T-cell (primary cell): ENCODE measurements around the gene SLFN11. TPM values are rescaled to one million over a fixed set of nuclear protein-coding genes. Genes with fewer than 3 reads are reported as not detected.
"Not testable (repeated sequence)": the region's sequence is repeated elsewhere in the genome, so short reads cannot be mapped to it uniquely, and the experiment has no call there.

Experiments
- ATAC-seq, 4 experiments: fragments of 200-7000 bp in 3 of 4; fragments of 150-1000 bp in 1 of 4; cut with Tn5 transposase; replicated peaks in 1 of 4; 1 replicate in 3 of 4; 2 replicates in 1 of 4; pipeline ENCODE4 v1.10.0; 2021; ENCODE audit warnings: moderate library complexity in 3 of 4, mild to moderate bottlenecking in 2 of 4, moderate number of reproducible peaks in 1 of 4
- CTCF ChIA-PET, 2 donors: fragments of 300-600 bp; sonication (Branson Sonifier 250); formaldehyde crosslinking; loops; one replicate each; lab custom pipeline; 2022; ENCODE audit warnings: antibody characterized with exemption in 2 of 2; lab: Charles Lee
- POLR2A ChIA-PET, 2 donors: fragments of 300-600 bp; sonication (Branson Sonifier 250); formaldehyde crosslinking; loops; one replicate each; lab custom pipeline; 2022; ENCODE audit warnings: antibody characterized with exemption in 2 of 2; lab: Charles Lee
- DNase-seq, 35 experiments: peaks; one replicate each; pipeline versions ENCODE4 v3.0.0 to v3.0.0-alpha.2; 2013 to 2023
- H3K27ac ChIP-seq: one replicate; pipeline ENCODE4 v1.5.1; 2013; ENCODE audit warnings: low read length
- H3K27me3 ChIP-seq, 2 experiments: replicated peaks in 1 of 2; 1 replicate in 1 of 2; 2 replicates in 1 of 2; pipeline versions ENCODE4 v1.6.1 to v1.7.0; 2013; ENCODE audit warnings: low read length in 1 of 2, mixed read lengths in 1 of 2; ENCODE audit not compliant: control insufficient read depth in 2 of 2, insufficient read depth in 2 of 2; ENCODE audit errors: extremely low read depth in 1 of 2
- H3K36me3 ChIP-seq, 2 donors: 1 replicate in 1 of 2; 2 replicates in 1 of 2; pipeline versions ENCODE4 v1.6.1 to v1.7.0; 2013; ENCODE audit warnings: low read length in 1 of 2; ENCODE audit not compliant: control insufficient read depth in 2 of 2, insufficient read depth in 1 of 2; ENCODE audit errors: extremely low read depth in 1 of 2
- H3K4me1 ChIP-seq, 2 experiments: 1 replicate in 1 of 2; 2 replicates in 1 of 2; pipeline versions ENCODE4 v1.6.1 to v1.7.0; 2013; ENCODE audit warnings: low read length in 2 of 2, mixed read lengths in 1 of 2; ENCODE audit not compliant: insufficient read depth in 2 of 2, control insufficient read depth in 1 of 2; ENCODE audit errors: extremely low read depth in 1 of 2
- H3K4me3 ChIP-seq, 2 donors: 1 replicate in 1 of 2; 2 replicates in 1 of 2; pipeline versions ENCODE4 v1.5.1 to v1.7.0; 2013; ENCODE audit warnings: mild to moderate bottlenecking in 2 of 2, low read length in 1 of 2, moderate library complexity in 1 of 2; ENCODE audit not compliant: control insufficient read depth in 1 of 2; ENCODE audit errors: extremely low read depth in 1 of 2
- H3K9me3 ChIP-seq: 2 replicates; pipeline ENCODE4 v1.7.0; 2013
- H3K27ac Mint-ChIP-seq, 2 donors: one replicate each; pipeline ENCODE4 v1.8.0; 2020 to 2021; ENCODE audit warnings: mild to moderate bottlenecking in 2 of 2, mixed read lengths in 2 of 2
- H3K27me3 Mint-ChIP-seq, 2 donors: one replicate each; pipeline ENCODE4 v1.8.0; 2021 to 2022; ENCODE audit warnings: mixed read lengths in 2 of 2
- H3K36me3 Mint-ChIP-seq: one replicate; pipeline ENCODE4 v1.8.0; 2021; ENCODE audit warnings: mixed read lengths
- H3K4me1 Mint-ChIP-seq, 3 donors: one replicate each; pipeline ENCODE4 v1.8.0; 2020 to 2022; ENCODE audit warnings: mixed read lengths in 3 of 3, mild to moderate bottlenecking in 1 of 3
- H3K4me3 Mint-ChIP-seq, 3 donors: one replicate each; pipeline ENCODE4 v1.8.0; 2020 to 2022; ENCODE audit warnings: mild to moderate bottlenecking in 3 of 3, mixed read lengths in 3 of 3, moderate library complexity in 3 of 3
- H3K9me3 Mint-ChIP-seq, 3 donors: one replicate each; pipeline ENCODE4 v1.8.0; 2020 to 2022; ENCODE audit warnings: mixed read lengths in 3 of 3
- WGBS: methylation state at CpG from one replicate; pipeline ENCODE4 v1.1.5; 2013; ENCODE audit warnings: missing lambda C conversion rate; ENCODE audit not compliant: insufficient coverage; 5-methylcytosine and 5-hydroxymethylcytosine counted together
- total RNA-seq, 35 experiments: library from RNA in 6 of 35; stranded (reverse) in 6 of 35; fragments of 120-200 nt in 1 of 35; gene quantifications; one replicate each; pipeline versions ENCODE4 v1.2.1 to v1.2.4 and lab custom pipeline; 2013 to 2026

SLFN11 gene
- total RNA-seq (10 to 100 TPM; 22.2 to 43.2 (median 31.0) TPM), total RNA-seq (lab: John Stamatoyannopoulos, UW) (33.3 to 97.2 (median 52.9) reads per million in 29 experiments)
- 40.2 TPM for total RNA-seq (2013)

- WGBS: under 1% methylated on average over 19 of the region's 22 CpGs
- no peaks in the 10 kb centered on the region for H3K9me3 ChIP-seq
- CTCF ChIA-PET: interaction anchor here in 1 of 2 donors (0.6 to 1.9 kb wide), 5 partner anchors 61 to 253 kb away, joined by 3 to 8 read pairs (median 4); no protein-coding TSS in a partner anchor
These were observed at the start of gene SLFN11 for GRCh38 chr17:35373534-35373983. Gene SLFN11, minus strand, starts transcription at chr17:35373621. Its CDS starts 9,814 bp downstream, at chr17:35363807.

GRCh38 chr17:35421069-35421468, 47.6 kb upstream of the SLFN11 start:
- H3K9me3 Mint-ChIP-seq, H3K27ac Mint-ChIP-seq, H3K4me1 ChIP-seq, H3K9me3 ChIP-seq, H3K27ac ChIP-seq, H3K4me3 Mint-ChIP-seq, H3K4me1 Mint-ChIP-seq, H3K36me3 ChIP-seq, POLR2A ChIA-PET, H3K4me3 ChIP-seq, H3K27me3 Mint-ChIP-seq, DNase-seq, ATAC-seq, H3K27me3 ChIP-seq: not testable (repeated sequence)
- CTCF ChIA-PET: interaction anchor here in 1 of 2 donors (0.7 kb wide), 1 partner anchor 204 kb away, joined by 7 read pairs; no protein-coding TSS in a partner anchor
- WGBS: no CpG with 5 or more reads among the region's 9 CpGs
- H3K36me3 Mint-ChIP-seq: peaks cover 32% of the 10 kb centered on the region

More at GRCh38 chr17:35373534-35373983, at the start of gene SLFN11:
- H3K36me3 Mint-ChIP-seq: peaks cover 15% of the 10 kb centered on the region
- H3K4me1 ChIP-seq: peaks cover 11 to 14% of the 10 kb centered on the region in 2 experiments
- peak within 1 kb of the TSS; percentile 94 for H3K27ac ChIP-seq
- peak within 1 kb of the TSS; percentile 64 to 83 for H3K4me3 ChIP-seq
- peaks cover 4 to 16% (median 11%) of the 10 kb centered on the region in 3 donors for H3K9me3 Mint-ChIP-seq
- peak; percentile 50 to 91 (median 79) for DNase-seq
- no peaks in the 10 kb centered on the region for H3K27me3 Mint-ChIP-seq
- peak within 1 kb of the TSS; percentile 93 to 97 (median 95) for H3K4me3 Mint-ChIP-seq
- POLR2A ChIA-PET: interaction anchor here in 1 of 2 donors (0.6 to 1.4 kb wide), 7 partner anchors 60 to 390 kb away, joined by 3 to 6 read pairs (median 5); no protein-coding TSS in a partner anchor
- peaks cover 46 to 62% (median 54%) of the 10 kb centered on the region in 3 donors for H3K4me1 Mint-ChIP-seq
- peak; percentile 84 to 93 (median 88) for ATAC-seq
- peaks cover 0 to 7% of the 10 kb centered on the region in 2 donors for H3K36me3 ChIP-seq
- peak within 1 kb of the TSS; percentile 96 to 98 for H3K27ac Mint-ChIP-seq
- H3K27me3 ChIP-seq: no peaks in the 10 kb centered on the region

GRCh38 chr17:35416659-35417058, 43.2 kb upstream of the SLFN11 start:
- peaks cover 3 to 9% of the 10 kb centered on the region in 2 donors for H3K36me3 ChIP-seq
- WGBS: 100% methylated on average over 1 of the region's 2 CpGs
- H3K4me1 Mint-ChIP-seq: peaks cover 0 to 6% (median 2%) of the 10 kb centered on the region in 3 donors
- ATAC-seq (no peak), DNase-seq (no peak)
- H3K27ac Mint-ChIP-seq: no peak overlapping the region
- no peak overlapping the region for H3K4me3 ChIP-seq
- ChIA-PET POLR2A (no interaction called here), CTCF (no interaction called here)
- peaks cover 53% of the 10 kb centered on the region for H3K36me3 Mint-ChIP-seq
- H3K27me3 ChIP-seq: no peaks in the 10 kb centered on the region
- H3K9me3 Mint-ChIP-seq: peaks cover 0 to 11% (median 3%) of the 10 kb centered on the region in 3 donors
- H3K27me3 Mint-ChIP-seq: no peaks in the 10 kb centered on the region
- H3K4me1 ChIP-seq: no peaks in the 10 kb centered on the region
- H3K27ac ChIP-seq: no peak overlapping the region
- H3K4me3 Mint-ChIP-seq: no peak overlapping the region
- no peaks in the 10 kb centered on the region for H3K9me3 ChIP-seq

- not testable (repeated sequence) for H3K27me3 Mint-ChIP-seq, H3K4me1 Mint-ChIP-seq
- H3K36me3 Mint-ChIP-seq: peaks cover 65% of the 10 kb centered on the region
These were observed 41.3 kb upstream of the SLFN11 start for GRCh38 chr17:35414707-35415106.

DNA sequence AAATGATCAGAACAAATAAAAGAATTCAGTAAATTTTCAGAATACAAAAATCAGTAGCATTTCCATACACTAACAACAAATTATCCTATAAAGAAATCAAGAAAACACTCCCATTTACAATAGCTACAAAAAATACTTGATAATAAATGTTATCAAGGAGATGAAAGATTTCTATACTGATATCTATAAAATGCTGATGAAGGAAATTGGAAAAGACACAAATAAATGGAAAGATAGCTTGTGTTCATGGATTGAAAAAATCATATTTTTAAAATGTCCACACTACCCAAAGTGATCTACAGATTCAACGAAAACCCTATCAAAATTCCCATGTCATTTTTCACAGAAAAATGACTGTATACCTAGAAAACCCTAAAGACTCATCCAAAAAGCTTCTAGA, 40.8 kb upstream of the SLFN11 start:
- Mint-ChIP-seq H3K4me1 (peaks cover 0 to 6% (median 2%) of the 10 kb centered on the region in 3 donors), H3K27me3 (no peaks in the 10 kb centered on the region), H3K36me3 (peaks cover 65% of the 10 kb centered on the region), H3K4me3 (no peak overlapping the region), H3K9me3 (peaks cover 0 to 11% (median 3%) of the 10 kb centered on the region in 3 donors), H3K27ac (no peak overlapping the region)
- Histone ChIP-seq H3K4me1 (no peaks in the 10 kb centered on the region), H3K36me3 (peaks cover 0 to 16% of the 10 kb centered on the region in 2 donors), H3K27ac (no peak overlapping the region), H3K9me3 (no peaks in the 10 kb centered on the region), H3K4me3 (no peak overlapping the region), H3K27me3 (no peaks in the 10 kb centered on the region)
- POLR2A ChIA-PET: no interaction called here
- DNase-seq (no peak), ATAC-seq (no peak)
- CTCF ChIA-PET: no interaction called here
- WGBS: 75% methylated on average over 1 of the region's 1 CpG

More at GRCh38 chr17:35414707-35415106, 41.3 kb upstream of the SLFN11 start:
- no CpG with 5 or more reads among the region's 2 CpGs for WGBS
- H3K4me3 ChIP-seq, H3K27me3 ChIP-seq, H3K9me3 ChIP-seq, H3K27ac Mint-ChIP-seq, H3K27ac ChIP-seq, ATAC-seq, POLR2A ChIA-PET, CTCF ChIA-PET, H3K4me1 ChIP-seq, DNase-seq, H3K4me3 Mint-ChIP-seq: not testable (repeated sequence)
- H3K36me3 ChIP-seq: peaks cover 0 to 18% of the 10 kb centered on the region in 2 donors
- peaks cover 0 to 11% (median 3%) of the 10 kb centered on the region in 3 donors for H3K9me3 Mint-ChIP-seq

- ATAC-seq (no peak), DNase-seq (no peak)
- whole genome bisulfite sequencing: 96% methylated on average over 15 of the region's 26 CpGs
- Mint-ChIP-seq H3K4me1 (peaks cover 3 to 6% (median 5%) of the 10 kb centered on the region in 3 donors), H3K9me3 (no peaks in the 10 kb centered on the region), H3K4me3 (no peak overlapping the region), H3K36me3 (peaks cover 40% of the 10 kb centered on the region), H3K27me3 (no peaks in the 10 kb centered on the region), H3K27ac (no peak overlapping the region)
- ChIA-PET CTCF (no interaction called here), POLR2A (no interaction called here)
- H3K4me1 ChIP-seq: no peaks in the 10 kb centered on the region
- peaks cover 0 to 16% of the 10 kb centered on the region in 2 donors for H3K36me3 ChIP-seq
- no peak overlapping the region for H3K4me3 ChIP-seq
- no peak overlapping the region for H3K27ac ChIP-seq
- H3K27me3 ChIP-seq: no peaks in the 10 kb centered on the region
- H3K9me3 ChIP-seq: no peaks in the 10 kb centered on the region
These were observed 34.1 kb upstream of the SLFN11 start for GRCh38 chr17:35407531-35407930.
